ENCODE measurements around the gene PRKD1. TPM values are rescaled to one million over a fixed set of nuclear protein-coding genes. Genes with fewer than 3 reads are reported as not detected.

PRKD1 gene
- total and polyA plus RNA-seq, 2 of the 13 experiments (the other 11 are each of a cell fraction or from before 2014, with no cell fraction given): 0.22 to 1.3 TPM

DNA sequence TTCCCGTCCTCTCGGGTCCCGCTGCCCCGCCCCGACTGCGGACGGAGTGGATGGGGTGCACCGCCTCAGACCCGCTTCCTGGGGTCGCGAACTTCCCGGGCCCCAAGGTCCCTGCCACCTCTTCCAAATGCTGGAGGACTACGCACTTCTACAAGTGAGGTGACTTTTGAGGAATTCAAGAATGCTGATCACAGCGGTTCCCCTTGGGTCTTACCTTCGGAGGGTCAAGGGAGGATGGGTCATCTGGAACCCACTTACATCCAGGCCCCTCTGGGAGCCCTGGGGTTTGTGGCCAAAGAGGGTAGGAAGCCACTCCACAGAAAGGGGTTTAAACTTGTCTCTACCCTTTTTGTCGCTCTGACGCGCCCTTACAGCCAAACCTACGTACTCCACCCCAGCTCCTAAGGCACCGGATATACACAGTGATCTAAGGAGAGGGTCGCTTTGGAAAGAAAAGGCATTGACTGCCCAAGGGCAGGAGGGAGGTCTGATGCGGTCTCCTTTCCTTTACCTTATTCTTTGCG lies 532 bp upstream of the PRKD1 start (continued):
- TF ChIP-seq ERF (CRISPR knock-in tag; IDR thresholded peaks at IDR 0.05): no peak
- TF ChIP-seq MAFK (conservative IDR thresholded peaks at IDR 0.05 in 1 of 2, IDR thresholded peaks at IDR 0.05 in 1 of 2; ENCODE audit: low read length in 2 of 2): no peak; a peak in 1 of 4 replicates
- no peak for TF ChIP-seq PHF5A (CRISPR knock-in tag; IDR thresholded peaks at IDR 0.05; ENCODE audit: low read depth, unreplicated experiment)
- TF ChIP-seq ZSCAN31 (CRISPR knock-in tag; IDR thresholded peaks at IDR 0.05; ENCODE audit: low read depth): 0 out of 2 replicates have a peak, but pooled peaks have one; percentile 24
- TF ChIP-seq, protein P1, sequence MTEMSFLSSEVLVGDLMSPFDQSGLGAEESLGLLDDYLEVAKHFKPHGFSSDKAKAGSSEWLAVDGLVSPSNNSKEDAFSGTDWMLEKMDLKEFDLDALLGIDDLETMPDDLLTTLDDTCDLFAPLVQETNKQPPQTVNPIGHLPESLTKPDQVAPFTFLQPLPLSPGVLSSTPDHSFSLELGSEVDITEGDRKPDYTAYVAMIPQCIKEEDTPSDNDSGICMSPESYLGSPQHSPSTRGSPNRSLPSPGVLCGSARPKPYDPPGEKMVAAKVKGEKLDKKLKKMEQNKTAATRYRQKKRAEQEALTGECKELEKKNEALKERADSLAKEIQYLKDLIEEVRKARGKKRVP (CRISPR knock-in tag; IDR thresholded peaks at IDR 0.05): no peak
- TF ChIP-seq ATF1 (CRISPR knock-in tag; IDR thresholded peaks at IDR 0.05): no peak
- no peak for TF ChIP-seq RFX5 (IDR thresholded peaks at IDR 0.05; ENCODE audit: low read depth, low read length)
- TF ChIP-seq ZFY (CRISPR knock-in tag; IDR thresholded peaks at IDR 0.05): no peak
- no peak for TF ChIP-seq IRF2 (CRISPR knock-in tag; IDR thresholded peaks at IDR 0.05)
- TF ChIP-seq ZMYM3 (CRISPR knock-in tag; IDR thresholded peaks at IDR 0.05): no peak
- TF ChIP-seq, protein P2, sequence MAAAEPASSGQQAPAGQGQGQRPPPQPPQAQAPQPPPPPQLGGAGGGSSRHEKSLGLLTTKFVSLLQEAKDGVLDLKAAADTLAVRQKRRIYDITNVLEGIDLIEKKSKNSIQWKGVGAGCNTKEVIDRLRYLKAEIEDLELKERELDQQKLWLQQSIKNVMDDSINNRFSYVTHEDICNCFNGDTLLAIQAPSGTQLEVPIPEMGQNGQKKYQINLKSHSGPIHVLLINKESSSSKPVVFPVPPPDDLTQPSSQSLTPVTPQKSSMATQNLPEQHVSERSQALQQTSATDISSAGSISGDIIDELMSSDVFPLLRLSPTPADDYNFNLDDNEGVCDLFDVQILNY (CRISPR knock-in tag; conservative IDR thresholded peaks at IDR 0.05): no peak
- no peak for TF ChIP-seq PITX1 (CRISPR knock-in tag; IDR thresholded peaks at IDR 0.05)
- TF ChIP-seq, protein P3, sequence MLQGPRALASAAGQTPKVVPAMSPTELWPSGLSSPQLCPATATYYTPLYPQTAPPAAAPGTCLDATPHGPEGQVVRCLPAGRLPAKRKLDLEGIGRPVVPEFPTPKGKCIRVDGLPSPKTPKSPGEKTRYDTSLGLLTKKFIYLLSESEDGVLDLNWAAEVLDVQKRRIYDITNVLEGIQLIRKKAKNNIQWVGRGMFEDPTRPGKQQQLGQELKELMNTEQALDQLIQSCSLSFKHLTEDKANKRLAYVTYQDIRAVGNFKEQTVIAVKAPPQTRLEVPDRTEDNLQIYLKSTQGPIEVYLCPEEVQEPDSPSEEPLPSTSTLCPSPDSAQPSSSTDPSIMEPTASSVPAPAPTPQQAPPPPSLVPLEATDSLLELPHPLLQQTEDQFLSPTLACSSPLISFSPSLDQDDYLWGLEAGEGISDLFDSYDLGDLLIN (CRISPR knock-in tag; IDR thresholded peaks at IDR 0.05; ENCODE audit: borderline replicate concordance): no peak
- TF ChIP-seq ZNF33B (CRISPR knock-in tag; IDR thresholded peaks at IDR 0.05): no peak
- 0 out of 2 replicates have a peak, but pooled peaks have one; percentile 14 for TF ChIP-seq NFE2L1 (CRISPR knock-in tag; IDR thresholded peaks at IDR 0.05; ENCODE audit: borderline replicate concordance)
- no peak for TF ChIP-seq FOXA3 (CRISPR knock-in tag; IDR thresholded peaks at IDR 0.05)
- TF ChIP-seq, protein P4, sequence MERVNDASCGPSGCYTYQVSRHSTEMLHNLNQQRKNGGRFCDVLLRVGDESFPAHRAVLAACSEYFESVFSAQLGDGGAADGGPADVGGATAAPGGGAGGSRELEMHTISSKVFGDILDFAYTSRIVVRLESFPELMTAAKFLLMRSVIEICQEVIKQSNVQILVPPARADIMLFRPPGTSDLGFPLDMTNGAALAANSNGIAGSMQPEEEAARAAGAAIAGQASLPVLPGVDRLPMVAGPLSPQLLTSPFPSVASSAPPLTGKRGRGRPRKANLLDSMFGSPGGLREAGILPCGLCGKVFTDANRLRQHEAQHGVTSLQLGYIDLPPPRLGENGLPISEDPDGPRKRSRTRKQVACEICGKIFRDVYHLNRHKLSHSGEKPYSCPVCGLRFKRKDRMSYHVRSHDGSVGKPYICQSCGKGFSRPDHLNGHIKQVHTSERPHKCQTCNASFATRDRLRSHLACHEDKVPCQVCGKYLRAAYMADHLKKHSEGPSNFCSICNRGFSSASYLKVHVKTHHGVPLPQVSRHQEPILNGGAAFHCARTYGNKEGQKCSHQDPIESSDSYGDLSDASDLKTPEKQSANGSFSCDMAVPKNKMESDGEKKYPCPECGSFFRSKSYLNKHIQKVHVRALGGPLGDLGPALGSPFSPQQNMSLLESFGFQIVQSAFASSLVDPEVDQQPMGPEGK (CRISPR knock-in tag; IDR thresholded peaks at IDR 0.05): peak; percentile 5; the same call in 1 of the 2 replicates
- TF ChIP-seq RCOR2 (CRISPR knock-in tag; IDR thresholded peaks at IDR 0.05): no peak
- TF ChIP-seq RBFOX2 (IDR thresholded peaks at IDR 0.05; ENCODE audit: low read depth, low read length): no peak
- no peak for TF ChIP-seq ZNF766 (CRISPR knock-in tag; IDR thresholded peaks at IDR 0.05; ENCODE audit: borderline replicate concordance)
- TF ChIP-seq, protein P5, sequence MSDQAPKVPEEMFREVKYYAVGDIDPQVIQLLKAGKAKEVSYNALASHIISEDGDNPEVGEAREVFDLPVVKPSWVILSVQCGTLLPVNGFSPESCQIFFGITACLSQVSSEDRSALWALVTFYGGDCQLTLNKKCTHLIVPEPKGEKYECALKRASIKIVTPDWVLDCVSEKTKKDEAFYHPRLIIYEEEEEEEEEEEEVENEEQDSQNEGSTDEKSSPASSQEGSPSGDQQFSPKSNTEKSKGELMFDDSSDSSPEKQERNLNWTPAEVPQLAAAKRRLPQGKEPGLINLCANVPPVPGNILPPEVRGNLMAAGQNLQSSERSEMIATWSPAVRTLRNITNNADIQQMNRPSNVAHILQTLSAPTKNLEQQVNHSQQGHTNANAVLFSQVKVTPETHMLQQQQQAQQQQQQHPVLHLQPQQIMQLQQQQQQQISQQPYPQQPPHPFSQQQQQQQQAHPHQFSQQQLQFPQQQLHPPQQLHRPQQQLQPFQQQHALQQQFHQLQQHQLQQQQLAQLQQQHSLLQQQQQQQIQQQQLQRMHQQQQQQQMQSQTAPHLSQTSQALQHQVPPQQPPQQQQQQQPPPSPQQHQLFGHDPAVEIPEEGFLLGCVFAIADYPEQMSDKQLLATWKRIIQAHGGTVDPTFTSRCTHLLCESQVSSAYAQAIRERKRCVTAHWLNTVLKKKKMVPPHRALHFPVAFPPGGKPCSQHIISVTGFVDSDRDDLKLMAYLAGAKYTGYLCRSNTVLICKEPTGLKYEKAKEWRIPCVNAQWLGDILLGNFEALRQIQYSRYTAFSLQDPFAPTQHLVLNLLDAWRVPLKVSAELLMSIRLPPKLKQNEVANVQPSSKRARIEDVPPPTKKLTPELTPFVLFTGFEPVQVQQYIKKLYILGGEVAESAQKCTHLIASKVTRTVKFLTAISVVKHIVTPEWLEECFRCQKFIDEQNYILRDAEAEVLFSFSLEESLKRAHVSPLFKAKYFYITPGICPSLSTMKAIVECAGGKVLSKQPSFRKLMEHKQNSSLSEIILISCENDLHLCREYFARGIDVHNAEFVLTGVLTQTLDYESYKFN (CRISPR knock-in tag; conservative IDR thresholded peaks at IDR 0.05): no peak
- TF ChIP-seq, protein P6, sequence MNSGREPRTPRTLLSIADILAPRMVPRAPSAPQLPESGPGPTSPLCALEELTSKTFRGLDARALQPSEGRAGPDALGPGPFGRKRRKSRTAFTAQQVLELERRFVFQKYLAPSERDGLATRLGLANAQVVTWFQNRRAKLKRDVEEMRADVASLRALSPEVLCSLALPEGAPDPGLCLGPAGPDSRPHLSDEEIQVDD (CRISPR knock-in tag; IDR thresholded peaks at IDR 0.05; ENCODE audit: borderline replicate concordance): no peak

All from HepG2 (cell line).